HepG2 (cell line): ENCODE data around the gene APC2. TPM values are rescaled to one million over a fixed set of nuclear protein-coding genes. Genes with fewer than 3 reads are reported as not detected.

Source experiments
- ATF7 ChIP-seq, 2 experiments: fragments of 450-650 bp in 1 of 2; sonication (generic) in 1 of 2; formaldehyde crosslinking in 1 of 2; IDR thresholded peaks; 2 replicates each; pipeline versions ENCODE4 v1.4.0 to v1.6.1; 2016 to 2020; ENCODE audit warnings: antibody characterized with exemption in 1 of 2, mild to moderate bottlenecking in 1 of 2, missing genetic modification reagents in 1 of 2
- BORCS8-MEF2B ChIP-seq: sonication (generic); formaldehyde crosslinking; IDR thresholded peaks from 2 replicates; pipeline ENCODE4 v1.8.0; 2022; ENCODE audit warnings: mild to moderate bottlenecking, missing genetic modification reagents
- CREM ChIP-seq, 2 experiments: sonication (generic) in 1 of 2; formaldehyde crosslinking in 1 of 2; IDR thresholded peaks; 2 replicates each; pipeline versions ENCODE4 v1.4.0 to v1.6.1; 2016 to 2020; ENCODE audit warnings: antibody characterized with exemption in 1 of 2, mild to moderate bottlenecking in 1 of 2, missing genetic modification reagents in 1 of 2
- FOXK2 ChIP-seq: fragments of 450-650 bp; IDR thresholded peaks from 2 replicates; pipeline ENCODE4 v1.6.1; 2016
- FOXP4 ChIP-seq: sonication (generic); formaldehyde crosslinking; IDR thresholded peaks from 2 replicates; pipeline ENCODE4 v1.4.0; 2020; ENCODE audit warnings: missing genetic modification reagents
- HMG20A ChIP-seq: IDR thresholded peaks from 2 replicates; pipeline ENCODE4 v1.6.1; 2016; ENCODE audit warnings: borderline replicate concordance
- HMGA1 ChIP-seq: sonication (generic); formaldehyde crosslinking; conservative IDR thresholded peaks from 2 replicates; pipeline ENCODE4 v1.4.0; 2020; ENCODE audit warnings: missing genetic modification reagents
- HNF4A ChIP-seq: sonication (generic); formaldehyde crosslinking; IDR thresholded peaks from 2 replicates; pipeline ENCODE4 v1.4.0; 2020; ENCODE audit warnings: missing genetic modification reagents
- LRRFIP1 ChIP-seq: sonication (generic); formaldehyde crosslinking; conservative IDR thresholded peaks from 2 replicates; pipeline ENCODE4 v1.4.0; 2020; ENCODE audit warnings: missing genetic modification reagents
- MAF1 ChIP-seq: sonication (generic); formaldehyde crosslinking; IDR thresholded peaks from 2 replicates; pipeline ENCODE4 v1.5.0; 2020; ENCODE audit warnings: missing genetic modification reagents, borderline replicate concordance
- NFE2L1 ChIP-seq: sonication (generic); formaldehyde crosslinking; IDR thresholded peaks from 2 replicates; pipeline ENCODE4 v1.4.0; 2020; ENCODE audit warnings: missing genetic modification reagents, mild to moderate bottlenecking, borderline replicate concordance
- NR3C1 ChIP-seq: sonication (generic); formaldehyde crosslinking; IDR thresholded peaks from 2 replicates; pipeline ENCODE4 v1.4.0; 2020; ENCODE audit warnings: missing genetic modification reagents
- PAF1 ChIP-seq: IDR thresholded peaks from 2 replicates; pipeline ENCODE4 v1.6.1; 2016; ENCODE audit warnings: missing genetic modification reagents, missing compliant biosample characterization
- RAD51 ChIP-seq: fragments of 450-650 bp; IDR thresholded peaks from 2 replicates; pipeline ENCODE4 v1.6.1; 2016; ENCODE audit warnings: borderline replicate concordance
- REST ChIP-seq, 2 experiments: IDR thresholded peaks; 2 replicates each; pipeline ENCODE4 v1.6.1; 2011 to 2012; ENCODE audit warnings: low read length in 2 of 2, borderline replicate concordance in 1 of 2, low read depth in 1 of 2, mild to moderate bottlenecking in 1 of 2, moderate library complexity in 1 of 2
- UBTF ChIP-seq: sonication (generic); formaldehyde crosslinking; IDR thresholded peaks from 2 replicates; pipeline ENCODE4 v1.4.0; 2020; ENCODE audit warnings: mild to moderate bottlenecking, missing genetic modification reagents
- ZFX ChIP-seq: sonication (generic); formaldehyde crosslinking; IDR thresholded peaks from 2 replicates; pipeline ENCODE4 v1.4.0; 2020; ENCODE audit warnings: mild to moderate bottlenecking, low read depth, missing genetic modification reagents, moderate library complexity
- ZNF17 ChIP-seq: sonication (generic); formaldehyde crosslinking; IDR thresholded peaks from 2 replicates; pipeline ENCODE4 v1.5.0; 2020; ENCODE audit warnings: mild to moderate bottlenecking, missing genetic modification reagents
- ZNF563 ChIP-seq: sonication (generic); formaldehyde crosslinking; IDR thresholded peaks from 2 replicates; pipeline ENCODE4 v1.8.0; 2022; ENCODE audit warnings: mild to moderate bottlenecking, moderate library complexity, missing genetic modification reagents
- ZNF737 ChIP-seq: sonication (generic); formaldehyde crosslinking; IDR thresholded peaks from 2 replicates; pipeline ENCODE4 v1.5.0; 2020; ENCODE audit warnings: missing genetic modification reagents, mild to moderate bottlenecking, borderline replicate concordance
- ZSCAN30 ChIP-seq: sonication (generic); formaldehyde crosslinking; IDR thresholded peaks from 2 replicates; pipeline ENCODE4 v1.5.0; 2020; ENCODE audit warnings: mild to moderate bottlenecking, missing genetic modification reagents
- polyA plus RNA-seq, 8 experiments: library from polyadenylated mRNA; depleted of rRNA in 3 of 8; stranded (reverse) in 7 of 8; unstranded in 1 of 8; fragments of >200 nt; fragmentation: Illumina TruSeq in 4 of 8; extraction: Trizol in 4 of 8; gene quantifications; 2 replicates each; pipeline versions ENCODE4 v1.2.1 to v1.2.3, GENCODE V29; 2011 to 2016; ENCODE audit warnings: low read depth in 4 of 8, missing spikeins in 1 of 8, mixed read lengths in 1 of 8; ENCODE audit not compliant: insufficient read depth in 1 of 8
- total RNA-seq, 5 experiments: library from RNA; depleted of rRNA; stranded (reverse); fragments of >200 nt; fragmentation: Illumina TruSeq; extraction: Trizol; gene quantifications; 2 replicates each; pipeline ENCODE4 v1.2.3, GENCODE V29; 2016; ENCODE audit warnings: low read depth in 1 of 5

The APC2 gene
- total and polyA plus RNA-seq, 2 of the 13 experiments (the other 11 are each of a cell fraction or from before 2014, with no cell fraction given), result 0.08 to 0.22 TPM

GRCh38 chr19:1468821-1469254, 18.9 kb downstream of the APC2 start (continued):
- no peak for TF ChIP-seq ZSCAN30 (CRISPR knock-in tag)
- 0 out of 2 replicates have a peak, but pooled peaks have one; percentile 43 for TF ChIP-seq UBTF (CRISPR knock-in tag)
- no peak for TF ChIP-seq FOXK2
- no peak for TF ChIP-seq FOXP4 (CRISPR knock-in tag)
- TF ChIP-seq ATF7 (IDR thresholded peaks at IDR 0.05), result no peak
- no peak for TF ChIP-seq ATF7 (CRISPR knock-in tag; IDR thresholded peaks at IDR 0.05)
- no peak for TF ChIP-seq HMG20A (CRISPR knock-in tag)
- TF ChIP-seq NFE2L1 (CRISPR knock-in tag), result no peak
- TF ChIP-seq BORCS8-MEF2B, result no peak
- TF ChIP-seq CREM (IDR thresholded peaks at IDR 0.05), result no peak
- TF ChIP-seq CREM (CRISPR knock-in tag; IDR thresholded peaks at IDR 0.05), result no peak
- TF ChIP-seq NR3C1 (CRISPR knock-in tag), result no peak
- no peak for TF ChIP-seq ZNF563
- no peak for TF ChIP-seq LRRFIP1 (CRISPR knock-in tag)
- TF ChIP-seq ZFX (CRISPR knock-in tag), result peak; percentile 32; the same call in 1 of the 2 replicates
- no peak for TF ChIP-seq MAF1 (CRISPR knock-in tag)
- TF ChIP-seq ZNF17, result no peak
- no peak for TF ChIP-seq RAD51
- TF ChIP-seq ZNF737 (CRISPR knock-in tag), result no peak
- no peak for TF ChIP-seq HNF4A (CRISPR knock-in tag)
- TF ChIP-seq PAF1 (CRISPR knock-in tag), result no peak
- TF ChIP-seq HMGA1, result no peak
- TF ChIP-seq REST (IDR thresholded peaks at IDR 0.05; ENCODE audit: borderline replicate concordance in 1 of 2, low read depth in 1 of 2, low read length in 2 of 2), result no peak
